ENCODE data around the gene ASPSCR1.

ASPSCR1 gene

GRCh38 chr17:82062076-82062983 is 84.9 kb downstream of the ASPSCR1 start:
- TF ChIP-seq CTCF (IDR thresholded peaks at IDR 0.05; ENCODE audit: insufficient read depth, missing control alignments) = no peak
- no peak for DNase-seq (ENCODE audit: insufficient read length, low spot score)
- FAIRE-seq = no peak

GRCh38 chr17:82062984-82063368 is 85.5 kb downstream of the ASPSCR1 start:
- DNase-seq (ENCODE audit: insufficient read length, low spot score) (no peak), FAIRE-seq (no peak)
- TF ChIP-seq CTCF (IDR thresholded peaks at IDR 0.05; ENCODE audit: insufficient read depth, missing control alignments) = no peak

- TF ChIP-seq CTCF (IDR thresholded peaks at IDR 0.05; ENCODE audit: insufficient read depth, missing control alignments) = no peak
- no peak for FAIRE-seq
- DNase-seq (ENCODE audit: insufficient read length, low spot score) = no peak
Measured at GRCh38 chr17:82063424-82064415, 86.3 kb downstream of the ASPSCR1 start.

GRCh38 chr17:82064433-82065192 is 87.2 kb downstream of the ASPSCR1 start:
- DNase-seq (ENCODE audit: insufficient read length, low spot score) (no peak), FAIRE-seq (no peak)
- TF ChIP-seq CTCF (IDR thresholded peaks at IDR 0.05; ENCODE audit: insufficient read depth, missing control alignments) = no peak

GRCh38 chr17:82065193-82065637 is 87.8 kb downstream of the ASPSCR1 start:
- FAIRE-seq (no peak), DNase-seq (ENCODE audit: insufficient read length, low spot score) (no peak)
- no peak for TF ChIP-seq CTCF (IDR thresholded peaks at IDR 0.05; ENCODE audit: insufficient read depth, missing control alignments)

GRCh38 chr17:82065638-82066303 is 88.3 kb downstream of the ASPSCR1 start, which contains the start of gene DUS1L:
Gene DUS1L, minus strand, starts transcription at chr17:82065804. Its CDS starts 745 bp downstream, at chr17:82065059.
- TF ChIP-seq CTCF (IDR thresholded peaks at IDR 0.05; ENCODE audit: insufficient read depth, missing control alignments) = no peak
- FAIRE-seq = no peak
- DNase-seq (ENCODE audit: insufficient read length, low spot score) = peak; percentile 74
